CD8-positive, alpha-beta memory T cell (primary cell): ENCODE results near the gene TRIM7. TPM values are rescaled to one million over a fixed set of nuclear protein-coding genes. Genes with fewer than 3 reads are reported as not detected.
A peak's percentile ranks its signal among the peaks of the same experiment; 100 is the strongest.
"Not testable (repeated sequence)": the region's sequence is repeated elsewhere in the genome, so short reads cannot be mapped to it uniquely, and the experiment has no call there.

Source experiments
- CTCF ChIA-PET: fragments of 350-600 bp; sonication (Branson Sonifier 250); formaldehyde crosslinking; loops from one replicate; lab custom pipeline; 2021; ENCODE audit warnings: antibody characterized with exemption; lab: Charles Lee
- POLR2A ChIA-PET: fragments of 350-600 bp; sonication (Branson Sonifier 250); formaldehyde crosslinking; loops from one replicate; lab custom pipeline; 2021; ENCODE audit warnings: antibody characterized with exemption; lab: Charles Lee
- DNase-seq, 5 donors: peaks; one replicate each; pipeline versions ENCODE4 v3.0.0 to v3.0.0-alpha.2; 2020 to 2022; ENCODE audit warnings: mixed read lengths in 1 of 5
- H3K27ac ChIP-seq: one replicate; pipeline ENCODE4 v1.7.0; 2013; ENCODE audit warnings: low read depth, mild to moderate bottlenecking, low read length, moderate library complexity
- H3K27me3 ChIP-seq: 2 replicates; pipeline ENCODE4 v1.7.0; 2013; ENCODE audit warnings: low read length, mild to moderate bottlenecking; ENCODE audit not compliant: insufficient read depth, poor library complexity, severe bottlenecking
- H3K36me3 ChIP-seq: 2 replicates; pipeline ENCODE4 v1.7.0; 2013; ENCODE audit warnings: mild to moderate bottlenecking, low read length, moderate library complexity; ENCODE audit not compliant: insufficient read depth
- H3K4me1 ChIP-seq: 2 replicates; pipeline ENCODE4 v1.7.0; 2013; ENCODE audit warnings: mild to moderate bottlenecking, low read length, moderate library complexity; ENCODE audit not compliant: insufficient read depth
- H3K4me3 ChIP-seq: 2 replicates; pipeline ENCODE4 v1.7.0; 2013; ENCODE audit warnings: mild to moderate bottlenecking, low read length
- H3K9me3 ChIP-seq: 2 replicates; pipeline ENCODE4 v1.7.0; 2013; ENCODE audit warnings: mild to moderate bottlenecking, low read length
- H3K27ac Mint-ChIP-seq, 8 donors: one replicate each; pipeline ENCODE4 v1.8.0; 2020 to 2021; ENCODE audit warnings: mixed read lengths in 8 of 8, mild to moderate bottlenecking in 6 of 8, inconsistent platforms in 3 of 8, moderate library complexity in 3 of 8
- H3K27me3 Mint-ChIP-seq, 2 donors: one replicate each; pipeline ENCODE4 v1.8.0; 2020 to 2021; ENCODE audit warnings: mixed read lengths in 2 of 2, mild to moderate bottlenecking in 1 of 2, moderate library complexity in 1 of 2
- H3K36me3 Mint-ChIP-seq, 3 donors: one replicate each; pipeline ENCODE4 v1.8.0; 2020 to 2021; ENCODE audit warnings: mixed read lengths in 3 of 3, inconsistent platforms in 1 of 3, mild to moderate bottlenecking in 1 of 3
- H3K4me1 Mint-ChIP-seq, 3 donors: one replicate each; pipeline ENCODE4 v1.8.0; 2020 to 2021; ENCODE audit warnings: mixed read lengths in 3 of 3, inconsistent platforms in 1 of 3, mild to moderate bottlenecking in 1 of 3
- H3K4me3 Mint-ChIP-seq, 7 donors: one replicate each; pipeline ENCODE4 v1.8.0; 2020 to 2021; ENCODE audit warnings: mixed read lengths in 7 of 7, mild to moderate bottlenecking in 6 of 7, moderate library complexity in 4 of 7, inconsistent platforms in 2 of 7
- H3K9me3 Mint-ChIP-seq, 5 donors: one replicate each; pipeline ENCODE4 v1.8.0; 2020 to 2022; ENCODE audit warnings: mixed read lengths in 5 of 5, mild to moderate bottlenecking in 3 of 5, moderate library complexity in 2 of 5, inconsistent platforms in 1 of 5
- polyA plus RNA-seq: library from polyadenylated mRNA; unstranded; fragments of 300-500 nt; fragmentation: Illumina TruSeq; gene quantifications from one replicate; pipeline ENCODE4 v1.2.3, GENCODE V29; 2021
- total RNA-seq, 2 experiments: library from RNA; stranded (reverse); gene quantifications; one replicate each; pipeline ENCODE4 v1.2.3, GENCODE V29; 2021

Gene TRIM7
- total and polyA plus RNA-seq, 3 experiments from 2014 or later, result 0.74 to 2.3 (median 2.2) TPM

- Histone ChIP-seq H3K9me3 (no peaks in the 10 kb centered on the region), H3K27me3 (no peaks in the 10 kb centered on the region), H3K4me3 (no peak overlapping the region), H3K27ac (no peak overlapping the region), H3K4me1 (peaks cover 4% of the 10 kb centered on the region), H3K36me3 (no peaks in the 10 kb centered on the region)
- ChIA-PET CTCF (interaction anchor here (1.0 to 2.9 kb wide), 2 partner anchors 11 to 20 kb away, joined by 3 to 6 read pairs; no protein-coding TSS in a partner anchor), POLR2A (interaction anchor here (1.5 kb wide), 1 partner anchor 10 kb away, joined by 4 read pairs; no protein-coding TSS in a partner anchor)
- H3K36me3 Mint-ChIP-seq, result peaks cover 0 to 2% (median 0%) of the 10 kb centered on the region in 3 donors
- peaks cover 31 to 41% (median 38%) of the 10 kb centered on the region in 3 donors for H3K4me1 Mint-ChIP-seq
- DNase-seq, result peak; percentile 49 to 79 (median 66)
- peak overlapping the region; percentile 4 to 98 (median 88) for H3K27ac Mint-ChIP-seq
- no peaks in the 10 kb centered on the region for H3K9me3 Mint-ChIP-seq
- H3K27me3 Mint-ChIP-seq, result peaks cover under 1 to 5% of the 10 kb centered on the region in 2 donors
- peak overlapping the region in 6 of 7 donors; percentile 48 to 88 (median 84) for H3K4me3 Mint-ChIP-seq
These were observed 23.1 kb downstream of the TRIM7 start for GRCh38 chr5:181181650-181182565.

DNA sequence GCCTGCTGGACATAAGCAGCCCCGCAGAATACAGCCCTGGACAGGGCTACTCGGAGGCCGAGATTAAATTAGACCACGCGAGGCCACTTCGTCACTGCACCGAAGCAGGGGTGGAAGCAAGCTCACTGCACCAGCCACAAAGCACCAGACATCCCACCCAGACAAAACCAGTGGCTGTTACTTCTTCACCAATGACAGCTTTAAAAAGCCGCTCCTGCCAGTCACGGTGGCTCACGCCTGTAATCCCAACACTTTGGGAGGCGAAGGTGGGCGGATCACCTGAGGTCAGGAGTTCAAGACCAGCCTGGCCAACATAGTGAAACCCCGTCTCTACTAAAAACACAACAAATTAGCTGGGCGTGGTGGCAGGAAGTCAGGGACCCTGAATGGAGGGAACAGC lies 27.4 kb downstream of the TRIM7 start:
- CTCF ChIA-PET, H3K36me3 Mint-ChIP-seq, H3K4me3 Mint-ChIP-seq, POLR2A ChIA-PET, DNase-seq, H3K4me3 ChIP-seq, H3K4me1 ChIP-seq, H3K9me3 ChIP-seq, H3K36me3 ChIP-seq, H3K9me3 Mint-ChIP-seq, H3K27ac ChIP-seq: not testable (repeated sequence)
- Mint-ChIP-seq H3K27ac (peak overlapping the region in 1 of 8 donors; percentile 88), H3K27me3 (peaks cover 21 to 25% of the 10 kb centered on the region in 2 donors), H3K4me1 (peaks cover 17 to 22% (median 21%) of the 10 kb centered on the region in 3 donors)
- peaks cover 12% of the 10 kb centered on the region for H3K27me3 ChIP-seq

DNA sequence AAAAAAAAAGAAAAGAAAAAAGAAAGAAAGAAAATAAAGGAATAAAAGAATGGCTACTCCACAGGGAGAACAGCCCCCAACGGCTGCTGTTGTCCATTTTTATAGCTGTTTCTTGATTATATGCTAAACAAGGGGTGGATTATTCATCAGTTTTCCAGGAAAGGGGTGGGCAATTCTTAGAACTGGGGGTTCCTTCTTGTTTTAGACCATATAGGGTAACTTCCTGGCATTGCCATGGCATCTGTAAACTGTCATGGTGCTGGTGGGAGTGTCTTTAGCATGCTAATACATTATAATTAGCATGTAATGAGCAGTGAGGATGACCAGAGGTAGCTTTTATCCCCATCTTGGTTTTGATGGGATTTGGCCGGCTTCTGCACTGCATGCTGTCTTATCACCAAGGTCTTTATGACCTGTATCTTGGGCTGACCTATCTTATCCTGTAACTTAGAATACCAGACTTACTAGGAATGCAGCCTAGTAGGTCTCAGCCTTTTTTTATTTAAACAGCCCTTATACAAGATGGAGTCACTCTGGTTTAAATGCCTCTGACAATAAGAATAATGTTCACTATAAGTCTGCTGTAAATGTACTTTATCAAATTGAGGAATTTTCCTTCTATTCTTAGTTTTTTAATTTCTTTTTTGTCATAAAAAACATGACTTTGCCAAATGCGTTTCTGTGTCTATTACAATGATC lies 28.6 kb downstream of the TRIM7 start:
- no peak for DNase-seq
- H3K4me1 ChIP-seq, result peaks cover 10% of the 10 kb centered on the region
- no peaks in the 10 kb centered on the region for H3K36me3 ChIP-seq
- Mint-ChIP-seq H3K4me1 (peaks cover 8 to 14% (median 13%) of the 10 kb centered on the region in 3 donors), H3K27ac (no peak overlapping the region), H3K27me3 (peaks cover 22 to 35% of the 10 kb centered on the region in 2 donors), H3K9me3 (peaks cover 0 to 5% (median 0%) of the 10 kb centered on the region in 5 donors), H3K4me3 (peak overlapping the region in 1 of 7 donors; percentile 9), H3K36me3 (no peaks in the 10 kb centered on the region)
- no peak overlapping the region for H3K4me3 ChIP-seq
- CTCF ChIA-PET, result no interaction called here
- POLR2A ChIA-PET, result no interaction called here
- no peaks in the 10 kb centered on the region for H3K9me3 ChIP-seq
- H3K27ac ChIP-seq, result no peak overlapping the region
- H3K27me3 ChIP-seq, result peaks cover 12% of the 10 kb centered on the region

DNA sequence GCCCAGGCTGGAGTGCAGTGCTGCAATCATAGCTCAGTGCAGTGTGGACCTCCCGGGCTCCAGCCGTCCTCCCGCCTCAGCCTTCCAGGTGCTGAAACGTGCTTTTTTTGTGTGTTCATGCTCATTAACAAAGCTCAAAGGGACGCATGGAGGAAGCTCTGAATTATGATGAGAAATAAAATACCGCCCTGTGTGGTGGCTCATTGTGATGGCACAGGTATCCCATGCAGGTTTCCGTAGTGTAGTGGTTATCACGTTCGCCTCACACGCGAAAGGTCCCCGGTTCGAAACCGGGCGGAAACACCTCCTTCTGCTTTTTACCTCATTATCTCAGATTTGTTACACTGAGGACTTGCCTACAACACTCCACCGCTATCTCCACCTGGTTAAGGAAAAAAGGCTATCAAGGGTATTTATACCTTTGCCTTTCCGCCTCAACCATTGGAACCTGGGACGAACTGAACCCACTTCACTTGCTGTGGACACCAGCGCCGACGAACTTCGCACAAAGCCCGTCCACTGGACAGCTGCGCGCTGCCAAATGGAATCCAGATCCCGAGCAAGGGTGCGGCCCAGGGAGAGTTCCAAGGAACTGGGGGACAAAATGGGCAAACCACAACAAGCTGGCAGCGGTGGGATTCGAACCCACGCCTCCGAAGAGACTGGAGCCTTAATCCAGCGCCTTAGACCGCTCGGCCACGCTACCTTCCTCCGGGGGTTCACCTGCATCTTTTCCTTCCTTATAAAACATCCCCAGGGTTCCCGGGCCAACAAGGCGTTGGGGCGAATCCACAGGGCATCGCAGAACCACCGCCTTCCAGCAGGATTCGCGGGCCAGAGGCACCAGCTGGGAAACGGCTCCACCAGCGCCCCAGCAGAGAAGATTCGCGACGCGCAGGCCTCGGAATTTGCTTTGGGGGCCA lies 31.3 kb downstream of the TRIM7 start:
- H3K27ac ChIP-seq, result no peak overlapping the region
- peaks cover 0 to 8% (median 0%) of the 10 kb centered on the region in 5 donors for H3K9me3 Mint-ChIP-seq
- no peaks in the 10 kb centered on the region for H3K36me3 ChIP-seq
- peak overlapping the region; percentile 32 for H3K4me3 ChIP-seq
- ChIA-PET POLR2A (interaction anchor here (0.6 to 3.5 kb wide), 3 partner anchors 11 to 88 kb away, joined by 4 to 10 read pairs (median 4); partner anchors contain the start of gene TRIM52), CTCF (interaction anchor here (0.6 to 2.6 kb wide), 7 partner anchors 11 to 87 kb away, joined by 3 to 13 read pairs (median 5); partner anchors contain the start of gene TRIM52)
- H3K36me3 Mint-ChIP-seq, result no peaks in the 10 kb centered on the region
- peaks cover 18% of the 10 kb centered on the region for H3K4me1 ChIP-seq
- H3K27me3 ChIP-seq, result peaks cover 19% of the 10 kb centered on the region
- H3K27ac Mint-ChIP-seq, result peak overlapping the region; percentile 38 to 90 (median 80)
- peaks cover 48 to 62% of the 10 kb centered on the region in 2 donors for H3K27me3 Mint-ChIP-seq
- peaks cover 17 to 35% (median 31%) of the 10 kb centered on the region in 3 donors for H3K4me1 Mint-ChIP-seq
- DNase-seq, result peak in 4 of 5 donors; percentile 33 to 71 (median 51)
- H3K9me3 ChIP-seq, result no peaks in the 10 kb centered on the region
- peak overlapping the region; percentile 56 to 91 (median 84) for H3K4me3 Mint-ChIP-seq

DNA sequence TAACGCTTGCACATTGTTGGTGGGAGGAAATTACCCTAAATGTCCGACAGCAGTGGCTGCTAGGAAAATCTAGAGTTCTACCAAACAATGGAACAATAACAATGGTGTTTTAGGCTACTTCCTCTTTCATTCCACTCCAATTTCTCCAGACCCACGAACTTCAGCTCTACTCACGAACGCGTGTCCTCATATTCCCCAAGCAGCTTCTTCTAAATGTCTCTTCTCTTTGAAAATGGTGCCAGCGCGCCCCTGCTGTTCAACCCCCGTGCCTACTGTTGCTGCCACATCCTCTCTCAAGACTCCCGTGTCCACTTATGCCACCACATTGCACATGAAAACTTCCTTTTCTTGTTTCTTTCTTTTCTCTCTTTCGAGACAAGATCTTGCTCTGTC lies 32.0 kb downstream of the TRIM7 start:
- H3K9me3 ChIP-seq, result no peaks in the 10 kb centered on the region
- no peak for DNase-seq
- H3K4me3 ChIP-seq, result peak overlapping the region; percentile 32
- Mint-ChIP-seq H3K9me3 (peaks cover 0 to 8% (median 0%) of the 10 kb centered on the region in 5 donors), H3K27me3 (peaks cover 55 to 68% of the 10 kb centered on the region in 2 donors), H3K27ac (peak overlapping the region; percentile 38 to 90 (median 80)), H3K36me3 (no peaks in the 10 kb centered on the region), H3K4me1 (peaks cover 17 to 35% (median 31%) of the 10 kb centered on the region in 3 donors), H3K4me3 (peak overlapping the region; percentile 56 to 91 (median 84))
- peaks cover 18% of the 10 kb centered on the region for H3K4me1 ChIP-seq
- no peak overlapping the region for H3K27ac ChIP-seq
- H3K27me3 ChIP-seq, result peaks cover 19% of the 10 kb centered on the region
- CTCF ChIA-PET, result interaction anchor here (0.9 to 2.6 kb wide), 7 partner anchors 11 to 88 kb away, joined by 3 to 13 read pairs (median 6); partner anchors contain the start of gene TRIM52
- POLR2A ChIA-PET, result interaction anchor here (0.6 to 3.5 kb wide), 4 partner anchors 12 to 89 kb away, joined by 4 to 10 read pairs (median 6); partner anchors contain the start of gene TRIM52
- no peaks in the 10 kb centered on the region for H3K36me3 ChIP-seq

DNA sequence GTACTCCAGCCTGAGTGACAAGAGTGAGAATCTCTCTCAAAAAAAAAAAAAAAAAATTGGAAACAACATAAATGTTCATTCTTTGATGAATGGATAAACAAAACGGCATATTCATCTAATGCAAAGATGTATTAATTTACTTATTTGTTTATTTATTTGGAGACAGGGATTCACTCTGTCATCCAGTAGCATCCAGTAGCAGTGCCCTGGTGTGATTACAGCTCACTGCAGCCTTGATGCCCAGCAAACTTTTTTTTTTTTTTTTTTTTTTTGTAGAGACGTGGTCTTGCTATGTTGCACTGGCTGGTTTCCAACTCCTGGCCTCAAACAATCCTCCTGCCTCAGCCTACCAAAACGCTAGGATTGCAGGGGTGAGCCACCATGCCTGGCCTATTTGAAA lies 33.2 kb downstream of the TRIM7 start:
- CTCF ChIA-PET, result interaction anchor here (1.3 to 2.6 kb wide), 2 partner anchors 12 to 13 kb away, joined by 6 to 13 read pairs; no protein-coding TSS in a partner anchor
- no peaks in the 10 kb centered on the region for H3K36me3 ChIP-seq
- H3K27ac ChIP-seq, result no peak overlapping the region
- peaks cover 19% of the 10 kb centered on the region for H3K27me3 ChIP-seq
- POLR2A ChIA-PET, result interaction anchor here (0.6 to 0.7 kb wide), 2 partner anchors 10 to 51 kb away, joined by 4 read pairs; partner anchors contain the start of gene TRIM41
- Mint-ChIP-seq H3K27me3 (peaks cover 65 to 78% of the 10 kb centered on the region in 2 donors), H3K27ac (peak overlapping the region in 2 of 8 donors; percentile 17 to 90), H3K9me3 (peaks cover 0 to 8% (median 0%) of the 10 kb centered on the region in 5 donors), H3K4me1 (peaks cover 20 to 47% (median 39%) of the 10 kb centered on the region in 3 donors), H3K36me3 (no peaks in the 10 kb centered on the region), H3K4me3 (peak overlapping the region in 1 of 7 donors; percentile 15)
- H3K9me3 ChIP-seq, result no peaks in the 10 kb centered on the region
- DNase-seq, result no peak
- H3K4me3 ChIP-seq, result no peak overlapping the region
- H3K4me1 ChIP-seq, result peaks cover 22% of the 10 kb centered on the region
